ENCODE data around the gene AHCTF1.

DNA sequence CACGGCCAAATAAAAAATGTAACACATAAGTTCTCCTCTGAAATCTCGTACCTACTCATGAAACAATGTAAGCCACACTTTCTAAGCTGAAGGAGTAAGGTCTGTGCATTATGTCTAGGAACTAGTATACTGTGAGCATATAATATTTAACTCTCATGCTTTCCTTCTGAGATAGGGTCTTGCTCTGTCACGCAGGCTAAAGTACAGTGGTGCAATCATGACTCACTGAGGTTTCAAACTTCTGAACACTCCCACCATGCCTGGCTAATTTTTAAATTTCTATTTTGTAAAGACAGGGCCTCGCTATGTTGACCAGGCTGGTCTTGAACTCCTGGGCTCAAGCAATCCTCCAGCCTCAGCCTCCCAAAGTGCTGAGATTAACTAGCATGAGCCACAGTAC, 71.3 kb downstream of the AHCTF1 start:
- no peak for TF ChIP-seq POLR2A (IDR thresholded peaks at IDR 0.05)
- TF ChIP-seq, protein P1, sequence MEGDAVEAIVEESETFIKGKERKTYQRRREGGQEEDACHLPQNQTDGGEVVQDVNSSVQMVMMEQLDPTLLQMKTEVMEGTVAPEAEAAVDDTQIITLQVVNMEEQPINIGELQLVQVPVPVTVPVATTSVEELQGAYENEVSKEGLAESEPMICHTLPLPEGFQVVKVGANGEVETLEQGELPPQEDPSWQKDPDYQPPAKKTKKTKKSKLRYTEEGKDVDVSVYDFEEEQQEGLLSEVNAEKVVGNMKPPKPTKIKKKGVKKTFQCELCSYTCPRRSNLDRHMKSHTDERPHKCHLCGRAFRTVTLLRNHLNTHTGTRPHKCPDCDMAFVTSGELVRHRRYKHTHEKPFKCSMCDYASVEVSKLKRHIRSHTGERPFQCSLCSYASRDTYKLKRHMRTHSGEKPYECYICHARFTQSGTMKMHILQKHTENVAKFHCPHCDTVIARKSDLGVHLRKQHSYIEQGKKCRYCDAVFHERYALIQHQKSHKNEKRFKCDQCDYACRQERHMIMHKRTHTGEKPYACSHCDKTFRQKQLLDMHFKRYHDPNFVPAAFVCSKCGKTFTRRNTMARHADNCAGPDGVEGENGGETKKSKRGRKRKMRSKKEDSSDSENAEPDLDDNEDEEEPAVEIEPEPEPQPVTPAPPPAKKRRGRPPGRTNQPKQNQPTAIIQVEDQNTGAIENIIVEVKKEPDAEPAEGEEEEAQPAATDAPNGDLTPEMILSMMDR (IDR thresholded peaks at IDR 0.05) = no peak

Measured in uterus (tissue), 2 donors.